K562 (cell line): Measurements from ENCODE around the gene PRICKLE3. TPM values are rescaled to one million over a fixed set of nuclear protein-coding genes. Genes with fewer than 3 reads are reported as not detected.
A peak's percentile ranks its signal among the peaks of the same experiment; 100 is the strongest.

ENCODE experiments used
- ARID1B ChIP-seq: fragments of 450-650 bp; IDR thresholded peaks from 2 replicates; pipeline ENCODE4 v1.6.1; 2016; ENCODE audit warnings: antibody characterized with exemption, mild to moderate bottlenecking, inconsistent platforms
- ATF1 ChIP-seq, 2 experiments: fragments of 450-650 bp in 1 of 2; IDR thresholded peaks; 2 replicates each; pipeline ENCODE4 v1.6.1; 2016; ENCODE audit warnings: missing compliant biosample characterization in 1 of 2, missing genetic modification characterization in 1 of 2
- CREB1 ChIP-seq, 2 experiments: sonication (generic) in 1 of 2; formaldehyde crosslinking in 1 of 2; IDR thresholded peaks; 2 replicates each; pipeline versions ENCODE4 v1.6.1 to v1.8.0; 2012 to 2022; ENCODE audit warnings: inconsistent platforms in 1 of 2, mild to moderate bottlenecking in 1 of 2, missing genetic modification reagents in 1 of 2, moderate library complexity in 1 of 2
- CXXC5 ChIP-seq: fragments of 250-450 bp; sonication (Bioruptor Pico); IDR thresholded peaks from 2 replicates; pipeline ENCODE4 v1.8.0; 2022; ENCODE audit warnings: inconsistent platforms, mild to moderate bottlenecking, moderate library complexity
- ETV1 ChIP-seq: fragments of 450-650 bp; conservative IDR thresholded peaks from 2 replicates; pipeline ENCODE4 v1.6.1; 2016; ENCODE audit warnings: missing genetic modification characterization, control low read depth, low read depth, missing compliant biosample characterization
- GATA2 ChIP-seq: sonication (generic); formaldehyde crosslinking; IDR thresholded peaks from 2 replicates; pipeline ENCODE4 v1.4.0; 2020; ENCODE audit warnings: mild to moderate bottlenecking, missing genetic modification reagents
- HDAC1 ChIP-seq, 2 experiments: fragments of 450-650 bp; IDR thresholded peaks; 2 replicates each; pipeline ENCODE4 v1.6.1; 2016 to 2017; ENCODE audit warnings: inconsistent platforms in 1 of 2, mild to moderate bottlenecking in 1 of 2, moderate library complexity in 1 of 2
- HMGN3 ChIP-seq: IDR thresholded peaks from 2 replicates; pipeline ENCODE4 v1.6.1; 2011; ENCODE audit warnings: borderline replicate concordance, low read depth, mild to moderate bottlenecking, mixed read lengths, low read length; ENCODE audit not compliant: insufficient read length; ENCODE audit errors: extremely low read depth
- MTA1 ChIP-seq: fragments of 450-650 bp; IDR thresholded peaks from 2 replicates; pipeline ENCODE4 v1.6.1; 2017; ENCODE audit warnings: borderline replicate concordance
- MYNN ChIP-seq, 2 experiments: sonication (generic); formaldehyde crosslinking in 1 of 2; IDR thresholded peaks; 2 replicates each; pipeline versions ENCODE4 v1.5.0 to v1.6.1; 2016 to 2020; ENCODE audit warnings: antibody characterized with exemption in 1 of 2, missing genetic modification reagents in 1 of 2
- NR2C1 ChIP-seq, 2 experiments: fragments of 450-650 bp; IDR thresholded peaks; 2 replicates each; pipeline ENCODE4 v1.6.1; 2017; ENCODE audit warnings: mild to moderate bottlenecking in 2 of 2, antibody characterized with exemption in 1 of 2, inconsistent platforms in 1 of 2, missing compliant biosample characterization in 1 of 2, missing genetic modification characterization in 1 of 2
- NRF1 ChIP-seq, 2 experiments: fragments of 450-650 bp; IDR thresholded peaks in 1 of 2; conservative IDR thresholded peaks in 1 of 2; 2 replicates each; pipeline ENCODE4 v1.6.1; 2014; ENCODE audit warnings: mild to moderate bottlenecking in 2 of 2
- PHF20 ChIP-seq: fragments of 450-650 bp; IDR thresholded peaks from 2 replicates; pipeline ENCODE4 v1.6.1; 2018; ENCODE audit not compliant: partially characterized antibody
- PHF8 ChIP-seq: fragments of 200-600 bp; sonication (generic); IDR thresholded peaks from 2 replicates; pipeline ENCODE4 v1.6.1; 2012; ENCODE audit warnings: mixed run types, mild to moderate bottlenecking, inconsistent platforms, low read length, moderate library complexity, borderline replicate concordance
- RB1 ChIP-seq: fragments of 450-650 bp; IDR thresholded peaks from 2 replicates; pipeline ENCODE4 v1.6.1; 2017; ENCODE audit warnings: low read depth, mild to moderate bottlenecking
- TAF1 ChIP-seq: IDR thresholded peaks from 2 replicates; pipeline ENCODE4 v1.6.1; 2011; ENCODE audit warnings: mild to moderate bottlenecking, low read length, moderate library complexity; ENCODE audit not compliant: insufficient read depth, control insufficient read depth, severe bottlenecking; ENCODE audit errors: extremely low read depth
- TCFL5 ChIP-seq: fragments of 250-450 bp; sonication (Bioruptor Pico); conservative IDR thresholded peaks from 2 replicates; pipeline ENCODE4 v1.6.1; 2021; ENCODE audit warnings: mild to moderate bottlenecking, moderate library complexity, matching md5 sums
- VEZF1 ChIP-seq: fragments of 200-800 bp; sonication (Bioruptor generic); IDR thresholded peaks from 2 replicates; pipeline ENCODE4 v1.6.1; 2017; ENCODE audit warnings: missing genetic modification characterization, missing compliant biosample characterization
- ZC3H8 ChIP-seq: fragments of 450-650 bp; IDR thresholded peaks from 2 replicates; pipeline ENCODE4 v1.6.1; 2017
- ZFX ChIP-seq: sonication (generic); formaldehyde crosslinking; IDR thresholded peaks from 2 replicates; pipeline ENCODE4 v1.8.0; 2022; ENCODE audit warnings: mild to moderate bottlenecking, missing genetic modification reagents, moderate library complexity
- ZNF395 ChIP-seq: fragments of 200-800 bp; sonication (Bioruptor generic); IDR thresholded peaks from 2 replicates; pipeline ENCODE4 v1.6.1; 2017; ENCODE audit warnings: missing genetic modification characterization, missing compliant biosample characterization
- ZNF830 ChIP-seq: fragments of 250-450 bp; sonication (Bioruptor Pico); IDR thresholded peaks from 2 replicates; pipeline ENCODE4 v1.5.0; 2021; ENCODE audit warnings: mild to moderate bottlenecking
- polyA plus RNA-seq, 8 experiments: library from polyadenylated mRNA; depleted of rRNA in 4 of 8; stranded (reverse) in 5 of 8; unstranded in 3 of 8; fragments of >200 nt; fragmentation: Nextera tagmentation in 2 of 8; fragmentation: Illumina TruSeq in 1 of 8; extraction: Ambion mirVana in 2 of 8; extraction: Trizol in 1 of 8; gene quantifications; 2 replicates each; pipeline versions ENCODE4 v1.2.1 to v1.2.3, GENCODE V29; 2011 to 2014; ENCODE audit warnings: inconsistent platforms in 1 of 8, missing spikeins in 1 of 8
- total RNA-seq, 7 experiments: library from RNA; depleted of rRNA in 6 of 7; stranded (reverse); fragments of >200 nt in 6 of 7; fragmentation: Illumina TruSeq in 2 of 7; extraction: Trizol in 2 of 7; gene quantifications; 2 replicates each; pipeline versions ENCODE4 v1.2.1 to v1.2.3, GENCODE V29; 2011 to 2021; ENCODE audit warnings: low replicate concordance in 1 of 7
- TF ChIP-seq, protein P1 (sequence below), 3 experiments: fragments of 200-800 bp in 1 of 3; sonication (Bioruptor generic) in 1 of 3; sonication (generic) in 1 of 3; formaldehyde crosslinking in 1 of 3; IDR thresholded peaks; 2 replicates each; pipeline versions ENCODE4 v1.6.1 to v1.8.0; 2016 to 2022; ENCODE audit warnings: mild to moderate bottlenecking in 2 of 3, missing compliant biosample characterization in 2 of 3, missing genetic modification characterization in 2 of 3, missing genetic modification reagents in 1 of 3

The PRICKLE3 gene
- total and polyA plus RNA-seq, 9 of the 15 experiments (the other 6 are each of a cell fraction or from before 2014, with no cell fraction given) = 1.1 to 44.3 (median 14.0) TPM

- 0 out of 2 replicates have a peak, but pooled peaks have one; percentile 6 for TF ChIP-seq ARID1B
- 0 out of 2 replicates have a peak, but pooled peaks have one; percentile 23 for TF ChIP-seq ETV1 (tag)
- no peak for TF ChIP-seq MTA1
- TF ChIP-seq ZNF395 = peak; percentile 78
- peak; percentile 47 for TF ChIP-seq PHF20
- TF ChIP-seq MYNN (IDR thresholded peaks at IDR 0.05) = no peak
- no peak for TF ChIP-seq MYNN (CRISPR knock-in tag; IDR thresholded peaks at IDR 0.05)
- TF ChIP-seq PHF8 = peak; percentile 47; the same call in 1 of the 2 replicates
- peak; percentile 18; the same call in 1 of the 2 replicates for TF ChIP-seq NR2C1 (IDR thresholded peaks at IDR 0.05)
- TF ChIP-seq NR2C1 (tag; IDR thresholded peaks at IDR 0.05) = 0 out of 2 replicates have a peak, but pooled peaks have one; percentile 11
- TF ChIP-seq HDAC1 (IDR thresholded peaks at IDR 0.05) = no peak
- TF ChIP-seq CREB1 (IDR thresholded peaks at IDR 0.05) = no peak
- TF ChIP-seq CREB1 (CRISPR knock-in tag; IDR thresholded peaks at IDR 0.05) = peak; percentile 24; the same call in 1 of the 2 replicates
- TF ChIP-seq, protein P1, sequence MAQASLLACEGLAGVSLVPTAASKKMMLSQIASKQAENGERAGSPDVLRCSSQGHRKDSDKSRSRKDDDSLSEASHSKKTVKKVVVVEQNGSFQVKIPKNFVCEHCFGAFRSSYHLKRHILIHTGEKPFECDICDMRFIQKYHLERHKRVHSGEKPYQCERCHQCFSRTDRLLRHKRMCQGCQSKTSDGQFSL (CRISPR knock-in tag; IDR thresholded peaks at IDR 0.05) = peak; percentile 76
- TF ChIP-seq, protein P1 (tag; IDR thresholded peaks at IDR 0.05) = no peak
- TF ChIP-seq ZC3H8 = no peak
- TF ChIP-seq VEZF1 = peak; percentile 53
- no peak for TF ChIP-seq ATF1 (CRISPR knock-in tag; IDR thresholded peaks at IDR 0.05)
- TF ChIP-seq ATF1 (tag; IDR thresholded peaks at IDR 0.05) = peak; percentile 44; the same call in 1 of the 2 replicates
- peak in 1 of 2 experiments; percentile 37; a peak in 3 of 4 replicates for TF ChIP-seq NRF1 (conservative IDR thresholded peaks at IDR 0.05 in 1 of 2, IDR thresholded peaks at IDR 0.05 in 1 of 2)
- peak; percentile 59 for TF ChIP-seq ZFX (CRISPR knock-in tag)
- TF ChIP-seq TAF1 = peak; percentile 16
- no peak for TF ChIP-seq TCFL5 (CRISPR knock-in tag)
- peak; percentile 45 for TF ChIP-seq HMGN3
- TF ChIP-seq RB1 = peak; percentile 35; the same call in 1 of the 2 replicates
- no peak for TF ChIP-seq GATA2 (CRISPR knock-in tag)
- TF ChIP-seq CXXC5 (CRISPR knock-in tag) = no peak
- TF ChIP-seq ZNF830 (CRISPR knock-in tag) = no peak
These were observed 44.5 kb upstream of the PRICKLE3 start (continued) for GRCh38 chrX:49230500-49231232.
